ENCODE data around the gene ZNF300.
"Not testable (repeated sequence)": the region's sequence is repeated elsewhere in the genome, so short reads cannot be mapped to it uniquely, and the experiment has no call there.

Gene ZNF300

DNA sequence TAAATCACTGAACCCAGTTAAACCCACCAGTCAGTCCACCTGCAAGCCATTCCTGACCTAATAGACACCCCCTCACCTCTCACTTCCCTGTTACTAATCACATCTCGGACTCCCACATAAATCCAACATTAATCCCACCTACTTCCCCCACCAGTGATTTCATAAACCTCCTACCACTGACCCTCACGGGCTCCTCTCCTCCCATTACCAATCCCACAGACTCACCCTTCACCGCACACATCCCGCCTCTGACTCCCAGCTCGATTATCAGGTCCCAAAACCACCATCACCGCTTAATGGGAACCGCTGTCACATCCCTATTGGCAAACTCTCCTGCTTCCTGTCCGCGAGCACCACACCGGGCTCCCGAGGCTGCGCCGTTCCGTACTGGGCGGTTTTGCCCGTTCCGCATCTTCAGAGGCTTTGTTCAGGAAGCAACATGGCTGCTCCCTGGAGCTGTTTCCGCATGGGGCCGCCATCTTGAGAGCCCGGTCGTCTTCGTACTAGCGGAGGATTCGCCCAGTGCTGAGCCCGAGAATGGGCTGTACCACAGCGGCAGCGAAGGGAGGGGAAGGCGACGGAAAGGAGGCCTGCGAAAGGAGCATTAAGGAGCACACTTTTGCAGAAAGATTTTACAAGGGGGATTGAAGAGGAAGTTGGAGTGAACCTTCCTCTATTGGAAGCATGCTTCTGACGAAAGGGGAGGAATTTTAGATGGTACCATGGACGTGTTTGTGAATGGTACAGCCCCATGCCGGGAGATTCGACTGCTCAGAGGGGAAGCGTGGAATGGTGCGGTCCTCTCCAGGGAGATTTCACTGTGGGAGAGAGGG lies at the start of gene ZNF300:
Gene ZNF300 (minus strand): TSS at position 502 of the 833 bp plus-strand sequence. CDS start 1,825 bp downstream, outside the sequence.
- peak; percentile 42 to 92 (median 82) for DNase-seq

DNA sequence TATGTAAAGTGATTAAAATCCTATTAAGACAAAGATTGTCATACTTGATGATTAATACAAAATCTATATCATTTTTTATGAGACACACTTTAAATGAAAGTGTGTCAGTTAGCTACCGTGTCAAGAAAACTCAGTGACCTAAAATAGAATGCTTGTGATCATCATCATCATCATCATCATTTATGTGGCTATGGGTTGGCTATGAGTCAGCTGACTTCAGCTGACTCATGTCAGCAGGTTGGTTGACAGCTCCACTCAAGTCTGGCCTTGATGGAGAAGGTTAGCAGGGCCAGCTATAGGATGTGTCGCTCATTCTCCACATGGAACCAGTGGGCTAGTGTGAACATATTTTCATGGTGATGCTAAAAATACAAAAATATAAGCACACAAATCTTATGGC lies 43.8 kb upstream of the ZNF300 start:
- DNase-seq = no peak

- peak; percentile 9 to 89 (median 66) for DNase-seq
Observed at GRCh38 chr5:150946351-150946905, 41.6 kb upstream of the ZNF300 start.

DNA sequence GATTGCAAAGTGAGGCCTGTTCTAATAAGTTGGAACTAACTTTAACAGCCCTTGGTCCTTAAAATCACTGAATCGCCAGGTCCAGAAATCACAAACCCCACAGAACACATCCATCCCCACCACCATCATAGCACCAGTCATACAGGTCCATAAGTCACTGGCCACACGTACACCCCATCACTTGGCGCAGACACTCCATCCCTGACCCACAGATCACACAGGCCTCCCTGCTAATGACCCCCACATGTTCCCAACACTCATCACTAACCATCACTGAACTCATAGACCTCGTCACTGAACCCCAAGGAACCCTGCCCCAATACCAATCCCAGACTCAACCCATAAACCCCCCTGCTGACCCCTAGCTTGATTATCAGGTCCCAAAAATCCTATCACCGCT lies 41.2 kb upstream of the ZNF300 start:
- DNase-seq = peak in 4 of 14 donors; percentile 28 to 48 (median 42)

GRCh38 chr5:150945486-150945885 lies 40.7 kb upstream of the ZNF300 start:
- peak in 1 of 14 donors; percentile 4 for DNase-seq

DNA sequence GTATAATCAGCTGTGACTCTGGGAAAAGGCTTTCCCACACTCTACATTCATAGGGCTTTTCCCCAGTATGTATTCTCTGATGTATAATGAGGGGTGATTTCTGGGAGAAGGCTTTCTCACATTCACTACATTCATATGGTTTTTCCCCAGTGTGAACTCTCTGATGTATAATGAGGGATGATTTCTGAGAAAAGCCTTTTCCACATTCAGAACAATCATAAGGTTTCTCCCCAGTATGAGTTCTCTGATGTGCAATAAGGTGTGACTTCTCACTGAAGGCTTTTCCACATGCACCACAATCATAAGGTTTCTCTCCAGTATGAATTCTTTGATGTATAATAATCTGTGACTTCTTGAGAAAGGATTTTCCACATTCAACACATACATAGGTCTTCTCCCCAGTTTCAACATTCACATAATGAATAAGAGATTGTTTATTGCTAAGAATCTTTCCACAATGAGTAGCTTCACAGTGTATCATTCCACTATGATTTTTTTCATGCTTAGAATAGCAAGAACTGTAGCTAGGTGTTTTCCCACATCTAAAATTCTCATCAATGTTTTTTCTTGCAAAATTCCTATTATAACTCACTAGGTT lies 26.7 kb upstream of the ZNF300 start:
- no peak for DNase-seq

DNA sequence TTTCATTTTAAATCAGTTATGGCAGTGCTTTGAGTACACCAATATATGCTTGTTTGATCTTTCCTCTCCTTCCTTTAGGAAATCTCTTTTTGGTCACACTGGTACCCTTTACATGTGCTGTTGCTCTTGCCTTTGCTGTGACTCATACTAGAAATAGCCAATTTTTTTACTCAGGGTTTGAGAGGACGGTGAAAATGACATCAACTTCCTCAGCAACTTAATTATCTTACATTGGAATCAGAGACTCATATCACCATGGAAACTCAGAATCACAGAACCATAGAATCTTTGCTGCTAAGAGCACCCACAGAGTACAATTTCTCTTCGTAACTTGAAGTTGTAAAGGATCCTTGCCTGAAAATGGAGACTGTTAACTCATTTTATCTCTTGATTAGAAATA lies 13.8 kb upstream of the ZNF300 start:
- no peak for DNase-seq

DNA sequence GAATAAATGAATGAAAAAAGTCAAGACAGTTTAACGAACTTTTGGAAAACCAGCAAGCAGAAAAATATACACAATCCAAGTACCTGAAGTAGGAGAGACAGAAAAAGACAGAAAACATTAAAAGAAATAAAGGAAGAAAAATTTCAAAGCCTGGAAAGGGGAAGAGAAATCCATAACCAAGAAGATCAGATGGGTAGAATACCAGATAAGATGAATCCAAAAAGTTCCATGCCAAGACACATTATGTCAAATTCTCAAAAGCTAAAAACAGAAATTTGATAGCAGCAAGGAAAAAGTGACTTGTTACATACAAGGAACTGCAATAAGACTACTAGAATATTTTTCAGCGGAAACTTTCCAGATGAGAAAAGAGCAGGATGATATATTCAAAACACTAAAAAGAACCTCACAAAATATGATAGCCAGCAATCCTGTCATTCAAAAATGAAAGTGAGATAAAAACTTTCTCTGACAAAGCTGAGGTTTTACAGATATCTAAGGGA lies 7.6 kb upstream of the ZNF300 start:
- DNase-seq = no peak

- no peak for DNase-seq
Observed at GRCh38 chr5:150905312-150905683, 518 bp upstream of the ZNF300 start.

DNA sequence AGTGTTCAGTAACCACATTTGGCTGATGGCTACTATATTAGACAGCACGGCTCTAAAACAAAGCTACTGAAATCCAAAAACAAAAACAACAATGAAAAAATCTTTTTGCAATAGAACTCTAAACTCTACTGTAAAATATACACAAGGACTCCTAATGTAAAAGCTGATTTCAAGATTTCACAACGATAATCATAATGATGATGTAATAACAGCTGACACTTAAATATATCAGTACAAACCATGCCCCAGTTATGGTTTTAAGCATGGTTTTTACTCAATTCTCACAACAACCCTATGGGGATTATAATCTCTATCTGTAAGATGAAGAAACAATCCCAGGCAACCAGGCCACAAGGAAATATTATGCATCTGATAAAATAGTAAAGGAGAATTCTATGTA lies 3.3 kb downstream of the ZNF300 start:
- DNase-seq = no peak

DNA sequence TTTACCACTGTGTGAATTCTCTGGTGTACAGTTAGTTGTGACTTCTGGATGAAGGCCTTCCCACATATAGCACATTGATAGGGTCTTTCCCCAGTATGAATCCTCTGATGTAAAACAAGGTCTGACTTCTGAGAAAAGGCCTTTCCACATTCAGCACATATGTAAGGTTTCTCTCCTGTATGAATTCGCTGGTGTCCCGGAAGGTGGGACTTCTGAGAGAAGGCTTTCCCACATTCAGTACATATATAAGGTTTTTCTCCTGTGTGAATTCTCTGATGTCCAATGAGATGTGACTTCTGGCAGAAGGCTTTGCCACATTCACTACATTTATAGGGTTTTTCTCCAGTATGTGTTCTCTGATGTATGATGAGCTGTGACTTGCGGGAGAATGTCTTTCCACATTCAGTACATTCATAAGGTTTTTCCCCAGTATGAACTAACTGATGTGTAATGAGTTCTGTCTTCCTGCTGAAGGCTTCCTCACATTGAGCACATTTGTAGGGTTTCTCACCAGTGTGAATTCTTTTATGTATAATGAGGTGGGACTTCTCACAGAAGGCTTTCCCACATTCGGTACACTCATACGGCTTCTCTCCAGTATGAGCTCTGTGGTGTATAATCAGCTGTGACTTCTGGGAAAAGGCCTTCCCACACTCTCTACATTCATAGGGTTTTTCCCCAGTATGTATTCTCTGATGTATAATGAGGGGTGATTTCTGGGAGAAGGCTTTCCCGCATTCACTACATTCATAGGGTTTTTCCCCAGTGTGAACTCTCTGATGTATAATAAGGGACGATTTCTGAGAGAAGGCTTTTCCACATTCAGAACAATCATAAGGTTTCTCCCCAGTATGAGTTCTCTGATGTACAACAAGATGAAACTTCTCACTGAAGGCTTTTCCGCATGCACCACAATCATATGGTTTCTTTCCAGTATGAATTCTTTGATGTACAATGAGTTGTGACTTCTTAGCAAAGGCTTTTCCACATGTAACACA lies 9.1 kb downstream of the ZNF300 start:
- no peak for DNase-seq

- no peak for DNase-seq
Observed at GRCh38 chr5:150879358-150879757, 25.4 kb downstream of the ZNF300 start.

DNA sequence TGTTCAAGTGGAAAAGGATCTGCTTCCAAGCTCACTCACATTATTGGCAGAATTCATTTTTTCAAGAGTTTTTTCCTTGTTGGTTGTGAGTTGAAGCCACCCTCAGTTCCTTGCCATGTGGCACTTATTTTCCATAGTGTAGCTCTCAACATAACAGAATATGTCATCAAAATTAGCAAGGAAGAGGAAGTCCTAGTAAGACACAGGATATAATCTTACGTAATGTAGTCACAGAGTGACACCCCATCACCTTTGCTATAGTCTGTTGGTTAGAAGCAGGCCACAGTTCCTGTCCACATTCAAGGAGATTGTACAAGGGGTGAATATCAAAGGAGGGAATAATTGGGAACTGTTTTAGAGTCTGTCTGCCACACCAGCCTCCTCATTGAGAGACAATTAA lies 42.7 kb downstream of the ZNF300 start:
- no peak for DNase-seq

DNA sequence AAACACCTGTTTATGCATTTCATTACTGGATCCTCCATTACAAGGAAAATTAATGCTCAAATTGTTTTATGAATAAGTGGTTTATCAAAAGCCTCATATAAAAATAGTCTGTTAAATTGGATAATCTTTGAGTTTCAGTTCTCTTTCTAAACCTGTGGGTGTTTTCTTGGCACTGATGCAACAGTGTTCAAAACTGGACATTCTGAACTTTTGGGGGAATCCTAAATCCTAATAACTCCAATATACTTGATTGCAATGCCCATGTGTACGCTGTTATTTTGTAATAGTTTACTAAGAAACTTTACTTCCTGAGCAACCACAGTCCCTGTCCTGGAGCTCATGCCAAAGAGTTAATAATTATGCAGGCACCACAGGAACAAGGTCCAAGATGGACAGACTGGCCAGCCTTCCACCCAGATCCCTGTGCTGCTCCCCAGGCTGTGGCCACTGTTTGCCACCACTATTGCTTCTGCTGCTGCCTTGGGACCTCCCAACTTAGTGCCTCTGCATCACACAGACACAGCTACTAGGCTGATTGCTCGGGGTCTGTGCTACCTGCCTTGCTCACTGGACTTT lies 44.4 kb downstream of the ZNF300 start:
- no peak for DNase-seq

DNA sequence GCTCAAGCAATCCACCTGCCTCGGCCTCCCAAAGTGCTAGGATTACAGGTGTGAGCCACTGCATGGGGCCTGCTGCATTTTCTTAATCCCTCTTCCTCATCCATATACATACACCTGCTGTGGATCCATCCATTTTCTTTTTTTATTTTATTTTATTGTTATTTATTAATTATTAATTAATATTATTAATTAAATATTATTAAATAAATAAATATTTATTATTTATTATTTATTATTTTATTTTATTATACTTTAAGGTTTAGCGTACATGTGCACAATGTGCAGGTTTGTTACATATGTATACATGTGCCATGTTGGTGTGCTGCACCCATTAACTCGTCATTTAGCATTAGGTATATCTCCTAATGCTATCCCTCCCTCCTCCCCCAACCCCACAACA lies 48.1 kb downstream of the ZNF300 start:
- DNase-seq = not testable (repeated sequence)

DNA sequence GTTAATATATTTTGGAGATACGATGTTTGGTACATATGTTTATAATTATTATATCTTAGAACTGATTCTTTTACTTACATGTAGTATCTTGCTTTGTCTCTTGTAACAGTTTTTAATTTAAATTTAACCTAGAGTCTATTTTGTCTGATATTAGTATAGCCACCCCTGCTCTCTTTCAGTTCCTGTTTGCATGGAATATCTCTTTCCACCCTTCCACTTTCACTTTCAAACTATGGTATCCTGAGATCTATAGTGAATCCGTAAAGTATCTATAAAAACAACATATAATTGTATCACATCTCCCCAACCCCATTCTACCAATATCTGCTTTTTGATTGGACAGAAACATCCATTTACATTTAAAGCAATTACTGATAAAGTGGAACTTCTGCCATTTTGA lies 51.2 kb downstream of the ZNF300 start:
- no peak for DNase-seq

GRCh38 chr5:150851039-150851438 lies 53.7 kb downstream of the ZNF300 start:
- DNase-seq = no peak

GRCh38 chr5:150848271-150848670 lies 56.5 kb downstream of the ZNF300 start:
- no peak for DNase-seq

GRCh38 chr5:150847334-150847695 lies 57.5 kb downstream of the ZNF300 start:
- no peak for DNase-seq

GRCh38 chr5:150846654-150847333 lies 58.0 kb downstream of the ZNF300 start:
- DNase-seq = peak in 3 of 14 donors; percentile 3 to 57 (median 4)

DNA sequence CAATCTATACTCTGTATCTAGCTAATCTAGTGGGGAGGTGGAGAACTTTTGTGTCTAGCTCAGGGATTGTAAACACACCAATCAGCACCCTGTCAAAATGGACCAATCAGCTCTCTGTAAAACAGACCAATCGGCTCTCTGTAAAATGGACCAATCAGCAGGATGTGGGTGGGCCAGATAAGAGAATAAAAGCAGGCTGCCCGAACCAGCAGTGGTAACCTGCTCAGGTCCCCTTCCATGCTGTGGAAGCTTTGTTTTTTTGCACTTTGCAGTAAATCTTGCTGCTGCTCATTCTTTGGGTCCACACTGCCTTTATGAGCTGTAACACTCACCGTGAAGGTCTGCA lies 58.5 kb downstream of the ZNF300 start, which contains the start of gene IRGM:
Gene IRGM (plus strand): TSS at position 214 of the 346 bp plus-strand sequence. CDS start 1,603 bp downstream, outside the sequence.
- DNase-seq = not testable (repeated sequence)
